Pancreas (tissue), 10 donors: ENCODE data around the gene PNPLA6. TPM values are rescaled to one million over a fixed set of nuclear protein-coding genes. Genes with fewer than 3 reads are reported as not detected.

Experiments used
- ATAC-seq, 4 donors: fragments of 200-7000 bp; cut with Tn5 transposase; one replicate each; pipeline versions ENCODE4 v1.8.0 to v1.9.1; 2020; ENCODE audit warnings: mild to moderate bottlenecking in 4 of 4, moderate library complexity in 4 of 4
- DNase-seq, 6 donors: peaks; one replicate each; pipeline ENCODE4 v3.0.0-alpha.2; 2020
- FAIRE-seq: peaks from 2 replicates; lab custom pipeline; 2012; peaks lifted over from hg19 to GRCh38; lab: Jason Lieb, UNC
- H3K27ac ChIP-seq, 4 donors: fragments of 200-600 bp; sonication (generic); 1 replicate in 3 of 4; 2 replicates in 1 of 4; pipeline versions ENCODE4 v1.5.0 to v1.8.0; 2020
- H3K27me3 ChIP-seq, 4 donors: fragments of 200-600 bp; one replicate each; pipeline ENCODE4 v1.8.0; 2021
- H3K36me3 ChIP-seq, 3 donors: fragments of 200-600 bp; sonication (generic) in 1 of 3; one replicate each; pipeline versions ENCODE4 v1.5.0 to v1.8.0; 2020 to 2021
- H3K4me1 ChIP-seq, 3 donors: fragments of 200-600 bp; one replicate each; pipeline ENCODE4 v1.8.0; 2021
- H3K4me3 ChIP-seq, 4 donors: fragments of 200-600 bp; sonication (generic) in 2 of 4; one replicate each; pipeline versions ENCODE4 v1.5.0 to v1.8.0; 2020 to 2021
- H3K9me3 ChIP-seq, 4 donors: fragments of 200-600 bp; one replicate each; pipeline ENCODE4 v1.8.0; 2021
- CTCF ChIP-seq, 4 donors: fragments of 200-600 bp; sonication (generic) in 3 of 4; IDR thresholded peaks; one replicate each; pipeline versions ENCODE4 v1.5.0 to v1.8.0; 2021; ENCODE audit warnings: antibody characterized with exemption in 4 of 4
- WGBS, 2 donors: extraction: QIAGEN DNeasy Blood & Tissue Kit; methylation state at CpG; one replicate each; pipeline ENCODE4 v1.1.7; 2013; 5-methylcytosine and 5-hydroxymethylcytosine counted together
- intact Hi-C, 3 donors: fragments of 100-400 bp; cut with DNase I; formaldehyde crosslinking; loops; one replicate each; pipeline versions ENCODE4 v1.11.1 to v1.14.2; 2022
- polyA plus RNA-seq, 2 donors: library from polyadenylated mRNA; stranded (reverse); fragments of 200-250 nt; gene quantifications; one replicate each; pipeline ENCODE4 v1.2.3, GENCODE V29; 2013
- total RNA-seq, 6 donors: library from RNA; stranded (reverse); fragmentation: NEBNext Ultra II Directional in 4 of 6; extraction: Animal tissue kit (Norgen Biotek cat#: 25700) in 4 of 6; gene quantifications; one replicate each; pipeline versions ENCODE4 v1.2.1 to v1.2.4, GENCODE V29; 2021 to 2023
- donor health status: healthy with polysubstance abuse.
- donor health status: DM: no; HTN: no; CAD: no; lungs with moderate emphysema.
- donor health status: DM: no; HTN: no; CAD: no.
- donor health status: control.
- donor health status: control.
- donor health status: Bipolar disorder and iron deficiency.
- donor health status: DM: yes; HTN: yes; CAD: no.
- donor health status: DM: no; HTN: no; CAD: no.
- donor health status: DM: no; HTN: no; CAD: no.
- donor health status: DM: yes; HTN: yes; CAD: no.

The PNPLA6 gene
- total and polyA plus RNA-seq, 8 donors = 25.4 to 86.2 (median 34.1) TPM

GRCh38 chr19:7521551-7522071 is 13.9 kb upstream of the PNPLA6 start:
- no peak for DNase-seq
- intact Hi-C loops = no loop called here
- Histone ChIP-seq H3K9me3 (no peaks in the 10 kb centered on the region), H3K36me3 (no peaks in the 10 kb centered on the region), H3K27ac (peak overlapping the region in 1 of 4 donors; percentile 17), H3K27me3 (no peaks in the 10 kb centered on the region), H3K4me3 (peak overlapping the region in 1 of 4 donors; percentile 94), H3K4me1 (peaks cover 4 to 13% (median 12%) of the 10 kb centered on the region in 3 donors)
- no peak for ATAC-seq
- 53% methylated on average over 10 of the region's 10 CpGs for WGBS, 2 donors
- TF ChIP-seq CTCF (IDR thresholded peaks at IDR 0.05) = no peak
- FAIRE-seq = no peak

GRCh38 chr19:7522072-7522922 is 13.2 kb upstream of the PNPLA6 start, which contains the start of gene MCOLN1:
Gene MCOLN1, plus strand, starts transcription at chr19:7522624. Its CDS starts 127 bp downstream, at chr19:7522751.
- Histone ChIP-seq H3K4me3 (peak within 1 kb of the TSS; percentile 60 to 94 (median 88)), H3K9me3 (no peaks in the 10 kb centered on the region), H3K4me1 (peaks cover 4 to 13% (median 12%) of the 10 kb centered on the region in 3 donors), H3K36me3 (no peaks in the 10 kb centered on the region), H3K27ac (peak within 1 kb of the TSS in 2 of 4 donors; percentile 17 to 44), H3K27me3 (no peaks in the 10 kb centered on the region)
- intact Hi-C loops = no loop called here
- DNase-seq (peak; percentile 99 to 100 (median 100)), ATAC-seq (peak; percentile 94 to 97 (median 96)), FAIRE-seq (no peak)
- 1% methylated on average over 43 to 65 of the region's 65 CpGs for WGBS, 2 donors
- no peak for TF ChIP-seq CTCF (IDR thresholded peaks at IDR 0.05)

- DNase-seq = peak in 2 of 6 donors; percentile 63 to 80
- Histone ChIP-seq H3K27ac (peak overlapping the region in 1 of 4 donors; percentile 44), H3K36me3 (no peaks in the 10 kb centered on the region)
These were observed 12.4 kb upstream of the PNPLA6 start for GRCh38 chr19:7522923-7523667.

GRCh38 chr19:7524523-7524922 is 11.0 kb upstream of the PNPLA6 start:
- Histone ChIP-seq H3K9me3 (no peaks in the 10 kb centered on the region), H3K36me3 (no peaks in the 10 kb centered on the region), H3K4me3 (no peak overlapping the region), H3K4me1 (peaks cover 4 to 13% (median 12%) of the 10 kb centered on the region in 3 donors), H3K27me3 (no peaks in the 10 kb centered on the region), H3K27ac (no peak overlapping the region)
- DNase-seq (no peak), FAIRE-seq (no peak), ATAC-seq (no peak)
- intact Hi-C loops = no loop called here
- no peak for TF ChIP-seq CTCF (IDR thresholded peaks at IDR 0.05)
- WGBS, 2 donors = 85 to 86% methylated on average over 5 of the region's 5 CpGs

More at GRCh38 chr19:7522923-7523667, 12.4 kb upstream of the PNPLA6 start:
- peak overlapping the region; percentile 60 to 94 (median 88) for H3K4me3 ChIP-seq
- no peaks in the 10 kb centered on the region for H3K9me3 ChIP-seq
- WGBS, 2 donors = 7 to 10% methylated on average over 21 to 23 of the region's 23 CpGs
- no peak for FAIRE-seq
- intact Hi-C loops = no loop called here
- peaks cover 4 to 13% (median 12%) of the 10 kb centered on the region in 3 donors for H3K4me1 ChIP-seq
- ATAC-seq = peak in 2 of 4 donors; percentile 3 to 4
- TF ChIP-seq CTCF (IDR thresholded peaks at IDR 0.05) = no peak
- H3K27me3 ChIP-seq = no peaks in the 10 kb centered on the region
